Measurements from ENCODE around the gene SDK1. TPM values are rescaled to one million over a fixed set of nuclear protein-coding genes. Genes with fewer than 3 reads are reported as not detected.

The SDK1 gene
- total RNA-seq, 1 donor from 2014 or later = 3.9 TPM

GRCh38 chr7:4015996-4016395 is 714.9 kb downstream of the SDK1 start:
- no peaks in the 10 kb centered on the region for H3K36me3 ChIP-seq (ENCODE audit: control insufficient read depth, insufficient read depth, low read length)
- no peak for DNase-seq (ENCODE audit: low read depth)
- TF ChIP-seq CTCF (IDR thresholded peaks at IDR 0.05; ENCODE audit: insufficient read depth, low read length, poor library complexity, severe bottlenecking) = no peak
- H3K4me3 ChIP-seq (ENCODE audit: low read depth, low read length) = no peak overlapping the region
- no peaks in the 10 kb centered on the region for H3K27me3 ChIP-seq (ENCODE audit: control insufficient read depth, insufficient read depth, low read length)

- H3K36me3 ChIP-seq (ENCODE audit: control insufficient read depth, insufficient read depth, low read length) = no peaks in the 10 kb centered on the region
- H3K4me3 ChIP-seq (ENCODE audit: low read depth, low read length) = no peak overlapping the region
- H3K27me3 ChIP-seq (ENCODE audit: control insufficient read depth, insufficient read depth, low read length) = no peaks in the 10 kb centered on the region
- DNase-seq (ENCODE audit: low read depth) = no peak
- no peak for TF ChIP-seq CTCF (IDR thresholded peaks at IDR 0.05; ENCODE audit: insufficient read depth, low read length, poor library complexity, severe bottlenecking)
Observed at GRCh38 chr7:4017081-4017480, 716.0 kb downstream of the SDK1 start.

GRCh38 chr7:4017785-4018184 is 716.7 kb downstream of the SDK1 start:
- DNase-seq (ENCODE audit: low read depth) = no peak
- no peaks in the 10 kb centered on the region for H3K36me3 ChIP-seq (ENCODE audit: control insufficient read depth, insufficient read depth, low read length)
- no peak overlapping the region for H3K4me3 ChIP-seq (ENCODE audit: low read depth, low read length)
- H3K27me3 ChIP-seq (ENCODE audit: control insufficient read depth, insufficient read depth, low read length) = no peaks in the 10 kb centered on the region
- TF ChIP-seq CTCF (IDR thresholded peaks at IDR 0.05; ENCODE audit: insufficient read depth, low read length, poor library complexity, severe bottlenecking) = no peak

- DNase-seq (ENCODE audit: low read depth) = no peak
- no peaks in the 10 kb centered on the region for H3K27me3 ChIP-seq (ENCODE audit: control insufficient read depth, insufficient read depth, low read length)
- no peaks in the 10 kb centered on the region for H3K36me3 ChIP-seq (ENCODE audit: control insufficient read depth, insufficient read depth, low read length)
- TF ChIP-seq CTCF (IDR thresholded peaks at IDR 0.05; ENCODE audit: insufficient read depth, low read length, poor library complexity, severe bottlenecking) = no peak
- no peak overlapping the region for H3K4me3 ChIP-seq (ENCODE audit: low read depth, low read length)
Observed at GRCh38 chr7:4018601-4019316, 717.7 kb downstream of the SDK1 start.

- no peak for TF ChIP-seq CTCF (IDR thresholded peaks at IDR 0.05; ENCODE audit: insufficient read depth, low read length, poor library complexity, severe bottlenecking)
- Histone ChIP-seq H3K4me3 (ENCODE audit: low read depth, low read length) (no peak overlapping the region), H3K36me3 (ENCODE audit: control insufficient read depth, insufficient read depth, low read length) (no peaks in the 10 kb centered on the region), H3K27me3 (ENCODE audit: control insufficient read depth, insufficient read depth, low read length) (no peaks in the 10 kb centered on the region)
- DNase-seq (ENCODE audit: low read depth) = no peak
Observed at GRCh38 chr7:4020086-4020485, 719.0 kb downstream of the SDK1 start.

GRCh38 chr7:4021413-4021812 is 720.4 kb downstream of the SDK1 start:
- H3K27me3 ChIP-seq (ENCODE audit: control insufficient read depth, insufficient read depth, low read length) = no peaks in the 10 kb centered on the region
- TF ChIP-seq CTCF (IDR thresholded peaks at IDR 0.05; ENCODE audit: insufficient read depth, low read length, poor library complexity, severe bottlenecking) = no peak
- no peak for DNase-seq (ENCODE audit: low read depth)
- no peaks in the 10 kb centered on the region for H3K36me3 ChIP-seq (ENCODE audit: control insufficient read depth, insufficient read depth, low read length)
- H3K4me3 ChIP-seq (ENCODE audit: low read depth, low read length) = no peak overlapping the region

All from kidney epithelial cell (primary cell).